ENCODE measurements around the gene CPA4.

Gene CPA4

GRCh38 chr7:130275826-130276297 lies 17.1 kb upstream of the CPA4 start:
- no peak for DNase-seq (ENCODE audit: low read depth)

- DNase-seq (ENCODE audit: low read depth) = peak; percentile 2
Measured at GRCh38 chr7:130276796-130277762, 15.9 kb upstream of the CPA4 start.

GRCh38 chr7:130277763-130278643 lies 15.0 kb upstream of the CPA4 start:
- no peak for DNase-seq (ENCODE audit: low read depth)

- DNase-seq (ENCODE audit: low read depth) = no peak
Measured at GRCh38 chr7:130278860-130279259, 14.1 kb upstream of the CPA4 start.

- no peak for DNase-seq (ENCODE audit: low read depth)
Measured at GRCh38 chr7:130279286-130279685, 13.7 kb upstream of the CPA4 start.

- DNase-seq (ENCODE audit: low read depth) = no peak
Measured at GRCh38 chr7:130279906-130280305, 13.1 kb upstream of the CPA4 start.

- no peak for DNase-seq (ENCODE audit: low read depth)
Measured at GRCh38 chr7:130281260-130281659, 11.7 kb upstream of the CPA4 start.

- DNase-seq (ENCODE audit: low read depth) = no peak
Measured at GRCh38 chr7:130286881-130287280, 6.1 kb upstream of the CPA4 start.

GRCh38 chr7:130288168-130288567 lies 4.8 kb upstream of the CPA4 start:
- no peak for DNase-seq (ENCODE audit: low read depth)

GRCh38 chr7:130288829-130289228 lies 4.1 kb upstream of the CPA4 start:
- DNase-seq (ENCODE audit: low read depth) = no peak

- DNase-seq (ENCODE audit: low read depth) = no peak
Measured at GRCh38 chr7:130289478-130289877, 3.5 kb upstream of the CPA4 start.

- DNase-seq (ENCODE audit: low read depth) = no peak
Measured at GRCh38 chr7:130290745-130291144, 2.2 kb upstream of the CPA4 start.

GRCh38 chr7:130293521-130293920 lies 560 bp downstream of the CPA4 start:
- DNase-seq (ENCODE audit: low read depth) = no peak

- no peak for DNase-seq (ENCODE audit: low read depth)
Measured at GRCh38 chr7:130294314-130294713, 1.4 kb downstream of the CPA4 start.

GRCh38 chr7:130296221-130296951 lies 3.4 kb downstream of the CPA4 start:
- DNase-seq (ENCODE audit: low read depth) = no peak

GRCh38 chr7:130297628-130298543 lies 4.9 kb downstream of the CPA4 start:
- DNase-seq (ENCODE audit: low read depth) = no peak

- no peak for DNase-seq (ENCODE audit: low read depth)
Measured at GRCh38 chr7:130298544-130299326, 5.8 kb downstream of the CPA4 start.

GRCh38 chr7:130299866-130300265 lies 6.9 kb downstream of the CPA4 start:
- DNase-seq (ENCODE audit: low read depth) = no peak

- no peak for DNase-seq (ENCODE audit: low read depth)
Measured at GRCh38 chr7:130301501-130302020, 8.6 kb downstream of the CPA4 start.

- DNase-seq (ENCODE audit: low read depth) = no peak
Measured at GRCh38 chr7:130302649-130303048, 9.7 kb downstream of the CPA4 start.

Measured in activated T-helper 9 cell treated with anti-CD3 and anti-CD28 coated beads, Interleukin-2, amount 50 U/mL, for 16 hours (primary cell).